Fibroblast of villous mesenchyme (primary cell): ENCODE measurements around the gene NKIRAS1. TPM values are rescaled to one million over a fixed set of nuclear protein-coding genes. Genes with fewer than 3 reads are reported as not detected.

Source experiments
- DNase-seq: peaks from one replicate; pipeline ENCODE4 v3.0.0-alpha.2; 2010; ENCODE audit warnings: low read depth
- H3K4me3 ChIP-seq: 2 replicates; pipeline ENCODE4 v1.5.1; 2011; ENCODE audit warnings: low read depth, mild to moderate bottlenecking, low read length
- CTCF ChIP-seq: IDR thresholded peaks from 2 replicates; pipeline ENCODE4 v1.5.1; 2012; ENCODE audit warnings: low read depth, mild to moderate bottlenecking, low read length; ENCODE audit not compliant: insufficient read depth
- total RNA-seq: library from RNA; depleted of rRNA; stranded (reverse); fragments of >200 nt; gene quantifications from 2 replicates; pipeline ENCODE4 v1.2.3, GENCODE V29; 2012

The NKIRAS1 gene
- total RNA-seq, 1 donor: 28.1 TPM

GRCh38 chr3:23843869-23844268 lies 72.9 kb downstream of the NKIRAS1 start:
- H3K4me3 ChIP-seq: no peak overlapping the region
- DNase-seq: no peak
- TF ChIP-seq CTCF: no peak

Other genes with a start within 250 kb of the NKIRAS1 start
- 62.2 and 69.5 TPM in 2 replicates for gene UBE2E1, start 111.0 kb downstream of the NKIRAS1 start, total RNA-seq
- 1,700 and 1,935 TPM in 2 replicates for gene RPL15, start 142 bp upstream of the NKIRAS1 start, total RNA-seq
- 27.4 and 35.8 TPM in 2 replicates for gene NR1D2, start 28.3 kb upstream of the NKIRAS1 start, total RNA-seq